ENCODE measurements around the gene RAP1GAP2. TPM values are rescaled to one million over a fixed set of nuclear protein-coding genes. Genes with fewer than 3 reads are reported as not detected.
"Not testable (repeated sequence)": the region's sequence is repeated elsewhere in the genome, so short reads cannot be mapped to it uniquely, and the experiment has no call there.

Gene RAP1GAP2
- total RNA-seq, 1 donor from 2014 or later, result 19.7 TPM

- intact Hi-C loops (cut with micrococcal nuclease), result no loop called here
Measured at GRCh38 chr17:2880050-2880449, 83.8 kb downstream of the RAP1GAP2 start.

GRCh38 chr17:2881295-2881694, 85.1 kb downstream of the RAP1GAP2 start:
- intact Hi-C loops (cut with micrococcal nuclease), result no loop called here

- intact Hi-C loops (cut with micrococcal nuclease), result no loop called here
Measured at GRCh38 chr17:2883544-2884213, 87.4 kb downstream of the RAP1GAP2 start.

- intact Hi-C loops (cut with micrococcal nuclease), result no loop called here
Measured at GRCh38 chr17:2885733-2886132, 89.5 kb downstream of the RAP1GAP2 start.

- intact Hi-C loops (cut with micrococcal nuclease), result no loop called here
Measured at GRCh38 chr17:2888326-2888725, 92.1 kb downstream of the RAP1GAP2 start.

- intact Hi-C loops (cut with micrococcal nuclease), result no loop called here
Measured at GRCh38 chr17:2889256-2889655, 93.0 kb downstream of the RAP1GAP2 start.

GRCh38 chr17:2890778-2891177, 94.5 kb downstream of the RAP1GAP2 start:
- intact Hi-C loops (cut with micrococcal nuclease), result not testable (repeated sequence)

- intact Hi-C loops (cut with micrococcal nuclease), result no loop called here
Measured at GRCh38 chr17:2892305-2892971, 96.2 kb downstream of the RAP1GAP2 start.

- intact Hi-C loops (cut with micrococcal nuclease), result no loop called here
Measured at GRCh38 chr17:2893422-2893914, 97.2 kb downstream of the RAP1GAP2 start.

- intact Hi-C loops (cut with micrococcal nuclease), result no loop called here
Measured at GRCh38 chr17:2894782-2895181, 98.5 kb downstream of the RAP1GAP2 start.

GRCh38 chr17:2897605-2898004, 101.4 kb downstream of the RAP1GAP2 start:
- intact Hi-C loops (cut with micrococcal nuclease), result no loop called here

GRCh38 chr17:2898255-2898926, 102.2 kb downstream of the RAP1GAP2 start:
- intact Hi-C loops (cut with micrococcal nuclease), result no loop called here

- intact Hi-C loops (cut with micrococcal nuclease), result no loop called here
Measured at GRCh38 chr17:2899906-2900305, 103.7 kb downstream of the RAP1GAP2 start.

GRCh38 chr17:2900842-2901241, 104.6 kb downstream of the RAP1GAP2 start:
- intact Hi-C loops (cut with micrococcal nuclease), result no loop called here

- intact Hi-C loops (cut with micrococcal nuclease), result no loop called here
Measured at GRCh38 chr17:2901582-2901981, 105.3 kb downstream of the RAP1GAP2 start.

GRCh38 chr17:2902546-2902945, 106.3 kb downstream of the RAP1GAP2 start:
- intact Hi-C loops (cut with micrococcal nuclease), result no loop called here

- intact Hi-C loops (cut with micrococcal nuclease), result no loop called here
Measured at GRCh38 chr17:2903193-2903974, 107.1 kb downstream of the RAP1GAP2 start.

GRCh38 chr17:2904135-2904534, 107.9 kb downstream of the RAP1GAP2 start:
- intact Hi-C loops (cut with micrococcal nuclease), result no loop called here

- intact Hi-C loops (cut with micrococcal nuclease), result no loop called here
Measured at GRCh38 chr17:2905269-2905668, 109.0 kb downstream of the RAP1GAP2 start.

GRCh38 chr17:2905696-2906501, 109.7 kb downstream of the RAP1GAP2 start:
- intact Hi-C loops (cut with micrococcal nuclease), result no loop called here

GRCh38 chr17:2906901-2907300, 110.7 kb downstream of the RAP1GAP2 start:
- intact Hi-C loops (cut with micrococcal nuclease), result no loop called here

Measured in T-helper 1 cell treated with Interleukin-12 subunit alpha and Interleukin-12 subunit beta and Interleukin-4 antibody, amounts not matched to agents 30 ng/mL and 1 ng/mL, for 36 hours (primary cell).